Loucy (cell line): ENCODE data around the gene SLC22A3.

ENCODE experiments used
- CTCF ChIP-seq: fragments of 200-600 bp; sonication (generic); conservative IDR thresholded peaks from 2 replicates; pipeline ENCODE4 v1.5.1; 2014; ENCODE audit warnings: mild to moderate bottlenecking, antibody characterized with exemption, low read length
- EZH2phosphoT487 ChIP-seq: fragments of 200-600 bp; IDR thresholded peaks from 2 replicates; pipeline ENCODE4 v1.6.1; 2018; ENCODE audit warnings: antibody characterized with exemption, mild to moderate bottlenecking, moderate library complexity, borderline replicate concordance

GRCh38 chr6:160462551-160463109, 114.5 kb downstream of the SLC22A3 start:
- no peak for TF ChIP-seq CTCF
- TF ChIP-seq EZH2phosphoT487, result peak; percentile 96
